Stimulated activated CD8-positive, alpha-beta memory T cell treated with anti-CD3 and anti-CD28 coated beads, Interleukin-4, amount 100 ng/mL, for 48 hours (primary cell): Measurements from ENCODE around the gene NKTR.
"Not testable (repeated sequence)": the region's sequence is repeated elsewhere in the genome, so short reads cannot be mapped to it uniquely, and the experiment has no call there.

Source experiments
- DNase-seq: peaks from one replicate; pipeline ENCODE4 v3.0.0-alpha.2; 2020

Gene NKTR

GRCh38 chr3:42597098-42597497, 3.4 kb upstream of the NKTR start:
- DNase-seq: not testable (repeated sequence)

- DNase-seq: peak; percentile 72
Measured at GRCh38 chr3:42600958-42601675, 631 bp downstream of the NKTR start.

- no peak for DNase-seq
Measured at GRCh38 chr3:42601896-42602581, 1.6 kb downstream of the NKTR start.

- DNase-seq: no peak
Measured at GRCh38 chr3:42602961-42603360, 2.5 kb downstream of the NKTR start.

GRCh38 chr3:42605546-42606173, 5.2 kb downstream of the NKTR start:
- no peak for DNase-seq

GRCh38 chr3:42608581-42608980, 8.1 kb downstream of the NKTR start:
- DNase-seq: no peak

GRCh38 chr3:42610976-42611375, 10.5 kb downstream of the NKTR start:
- DNase-seq: no peak

- no peak for DNase-seq
Measured at GRCh38 chr3:42612217-42612616, 11.7 kb downstream of the NKTR start.

- no peak for DNase-seq
Measured at GRCh38 chr3:42612928-42613327, 12.4 kb downstream of the NKTR start.

GRCh38 chr3:42613462-42613861, 13.0 kb downstream of the NKTR start:
- DNase-seq: no peak

GRCh38 chr3:42631620-42632019, 31.1 kb downstream of the NKTR start:
- DNase-seq: no peak

- DNase-seq: no peak
Measured at GRCh38 chr3:42632146-42632545, 31.7 kb downstream of the NKTR start.

- DNase-seq: no peak
Measured at GRCh38 chr3:42633544-42633943, 33.1 kb downstream of the NKTR start.

GRCh38 chr3:42635111-42635510, 34.6 kb downstream of the NKTR start:
- no peak for DNase-seq

GRCh38 chr3:42637001-42637400, 36.5 kb downstream of the NKTR start:
- no peak for DNase-seq

GRCh38 chr3:42638339-42638842, 37.9 kb downstream of the NKTR start:
- no peak for DNase-seq

- DNase-seq: no peak
Measured at GRCh38 chr3:42639192-42639591, 38.7 kb downstream of the NKTR start.

- no peak for DNase-seq
Measured at GRCh38 chr3:42640129-42640528, 39.6 kb downstream of the NKTR start.

GRCh38 chr3:42640771-42641370, 40.4 kb downstream of the NKTR start:
- no peak for DNase-seq

- no peak for DNase-seq
Measured at GRCh38 chr3:42647821-42648459, 47.5 kb downstream of the NKTR start.

- no peak for DNase-seq
Measured at GRCh38 chr3:42649006-42649405, 48.5 kb downstream of the NKTR start.

GRCh38 chr3:42649783-42650182, 49.3 kb downstream of the NKTR start:
- DNase-seq: no peak
